Esophagus muscularis mucosa (tissue), 3 donors: ENCODE results near the gene CNOT10.
A peak's percentile ranks its signal among the peaks of the same experiment; 100 is the strongest.

ENCODE experiments used
- POLR2A ChIP-seq: fragments of 450-650 bp; IDR thresholded peaks from one replicate; pipeline ENCODE4 v1.6.1; 2017; ENCODE audit warnings: antibody characterized with exemption, moderate library complexity, mild to moderate bottlenecking, low read depth
- POLR2AphosphoS5 ChIP-seq, 2 donors: sonication (generic); formaldehyde crosslinking; IDR thresholded peaks; one replicate each; pipeline ENCODE4 v1.6.1; 2017; ENCODE audit warnings: antibody characterized with exemption in 2 of 2
- TF ChIP-seq, protein P1 (sequence below), 3 experiments: fragments of 200-600 bp in 2 of 3; fragments of 450-650 bp in 1 of 3; sonication (generic) in 2 of 3; IDR thresholded peaks; one replicate each; pipeline ENCODE4 v1.5.1; 2017 to 2019; ENCODE audit warnings: antibody characterized with exemption in 3 of 3, mild to moderate bottlenecking in 2 of 3, moderate library complexity in 1 of 3

DNA sequence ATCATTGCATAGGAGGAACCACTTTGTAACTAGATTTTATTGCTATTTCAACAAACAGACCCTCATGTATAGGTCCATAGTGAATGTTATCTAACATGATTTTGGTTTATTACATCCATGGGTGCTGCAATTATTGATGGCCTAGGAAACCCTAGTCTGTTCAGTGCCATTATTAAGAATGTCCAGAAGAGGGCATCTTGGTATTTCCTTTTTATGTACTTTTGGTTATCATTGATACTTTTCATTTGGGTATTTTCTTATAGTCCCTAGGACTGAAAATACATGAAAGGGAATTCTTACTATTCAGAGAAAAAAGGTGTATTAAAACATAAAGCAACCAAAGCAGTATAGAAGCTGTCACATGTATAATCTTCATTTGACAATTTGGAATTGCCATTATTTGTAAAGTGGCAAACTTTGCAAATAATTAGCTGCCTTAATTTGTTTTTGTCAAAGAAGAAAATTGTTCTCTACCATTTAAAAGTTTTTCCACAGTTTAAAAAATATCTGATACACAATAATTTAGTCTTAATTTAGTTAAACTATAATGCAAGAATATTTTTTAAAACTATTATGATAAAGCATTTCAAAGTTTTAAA lies 48.7 kb downstream of the CNOT10 start:
- TF ChIP-seq, protein P1, sequence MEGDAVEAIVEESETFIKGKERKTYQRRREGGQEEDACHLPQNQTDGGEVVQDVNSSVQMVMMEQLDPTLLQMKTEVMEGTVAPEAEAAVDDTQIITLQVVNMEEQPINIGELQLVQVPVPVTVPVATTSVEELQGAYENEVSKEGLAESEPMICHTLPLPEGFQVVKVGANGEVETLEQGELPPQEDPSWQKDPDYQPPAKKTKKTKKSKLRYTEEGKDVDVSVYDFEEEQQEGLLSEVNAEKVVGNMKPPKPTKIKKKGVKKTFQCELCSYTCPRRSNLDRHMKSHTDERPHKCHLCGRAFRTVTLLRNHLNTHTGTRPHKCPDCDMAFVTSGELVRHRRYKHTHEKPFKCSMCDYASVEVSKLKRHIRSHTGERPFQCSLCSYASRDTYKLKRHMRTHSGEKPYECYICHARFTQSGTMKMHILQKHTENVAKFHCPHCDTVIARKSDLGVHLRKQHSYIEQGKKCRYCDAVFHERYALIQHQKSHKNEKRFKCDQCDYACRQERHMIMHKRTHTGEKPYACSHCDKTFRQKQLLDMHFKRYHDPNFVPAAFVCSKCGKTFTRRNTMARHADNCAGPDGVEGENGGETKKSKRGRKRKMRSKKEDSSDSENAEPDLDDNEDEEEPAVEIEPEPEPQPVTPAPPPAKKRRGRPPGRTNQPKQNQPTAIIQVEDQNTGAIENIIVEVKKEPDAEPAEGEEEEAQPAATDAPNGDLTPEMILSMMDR (IDR thresholded peaks at IDR 0.05) = peak in 2 of 3 experiments; percentile 38 to 50
- TF ChIP-seq POLR2AphosphoS5 (IDR thresholded peaks at IDR 0.05) = no peak
- no peak for TF ChIP-seq POLR2A
